Measurements from ENCODE around the gene ASAP2. TPM values are rescaled to one million over a fixed set of nuclear protein-coding genes. Genes with fewer than 3 reads are reported as not detected.

The ASAP2 gene
- total RNA-seq, 2 experiments from 2014 or later, result 0.16 TPM; not detected in 1

DNA sequence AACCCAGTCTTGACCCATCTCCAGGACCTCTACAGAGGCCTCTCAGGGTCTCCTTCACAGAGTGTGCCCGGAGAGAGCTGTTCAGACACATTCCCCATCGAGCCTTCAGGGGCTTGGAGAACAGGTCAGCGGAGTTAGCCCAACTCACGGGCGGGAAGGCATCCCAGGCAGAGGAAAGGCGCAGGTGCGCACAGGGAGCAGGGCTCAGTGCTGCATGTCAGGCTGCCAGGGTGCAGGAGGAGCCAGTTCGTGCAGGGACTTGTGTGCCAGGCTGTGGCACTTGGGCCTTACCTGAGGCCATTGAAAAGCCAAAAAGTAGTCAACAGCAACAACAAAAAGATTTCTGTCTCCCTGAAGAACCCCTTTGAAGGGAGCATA lies 112.7 kb downstream of the ASAP2 start:
- H3K4me3 ChIP-seq (ENCODE audit: low read length), result no peak overlapping the region
- peaks cover 0 to 4% of the 10 kb centered on the region in 2 experiments for H3K27me3 ChIP-seq (ENCODE audit: control insufficient read depth in 1 of 2, insufficient read depth in 2 of 2, low read length in 2 of 2)
- POLR2A ChIA-PET, result no interaction called here
- no peak for DNase-seq
- intact Hi-C loops (cut with DNase I, micrococcal nuclease), result no loop called here
- no peak overlapping the region for H3K27ac ChIP-seq (ENCODE audit: low read depth in 1 of 2, low read length in 2 of 2)
- H3K27ac Mint-ChIP-seq, result no peak overlapping the region
- no peaks in the 10 kb centered on the region for H3K9me3 Mint-ChIP-seq
- ATAC-seq (ENCODE audit: poor library complexity), result no peak
- H3K4me1 Mint-ChIP-seq (ENCODE audit: low read depth), result no peaks in the 10 kb centered on the region
- no peak overlapping the region for H3K4me3 Mint-ChIP-seq
- no peaks in the 10 kb centered on the region for H3K36me3 ChIP-seq (ENCODE audit: insufficient read depth, low read length)
- TF ChIP-seq, protein P1, sequence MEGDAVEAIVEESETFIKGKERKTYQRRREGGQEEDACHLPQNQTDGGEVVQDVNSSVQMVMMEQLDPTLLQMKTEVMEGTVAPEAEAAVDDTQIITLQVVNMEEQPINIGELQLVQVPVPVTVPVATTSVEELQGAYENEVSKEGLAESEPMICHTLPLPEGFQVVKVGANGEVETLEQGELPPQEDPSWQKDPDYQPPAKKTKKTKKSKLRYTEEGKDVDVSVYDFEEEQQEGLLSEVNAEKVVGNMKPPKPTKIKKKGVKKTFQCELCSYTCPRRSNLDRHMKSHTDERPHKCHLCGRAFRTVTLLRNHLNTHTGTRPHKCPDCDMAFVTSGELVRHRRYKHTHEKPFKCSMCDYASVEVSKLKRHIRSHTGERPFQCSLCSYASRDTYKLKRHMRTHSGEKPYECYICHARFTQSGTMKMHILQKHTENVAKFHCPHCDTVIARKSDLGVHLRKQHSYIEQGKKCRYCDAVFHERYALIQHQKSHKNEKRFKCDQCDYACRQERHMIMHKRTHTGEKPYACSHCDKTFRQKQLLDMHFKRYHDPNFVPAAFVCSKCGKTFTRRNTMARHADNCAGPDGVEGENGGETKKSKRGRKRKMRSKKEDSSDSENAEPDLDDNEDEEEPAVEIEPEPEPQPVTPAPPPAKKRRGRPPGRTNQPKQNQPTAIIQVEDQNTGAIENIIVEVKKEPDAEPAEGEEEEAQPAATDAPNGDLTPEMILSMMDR (IDR thresholded peaks at IDR 0.05), result no peak
- CTCF ChIA-PET, result no interaction called here
- no peaks in the 10 kb centered on the region for H3K36me3 Mint-ChIP-seq (ENCODE audit: low read depth)
- H3K4me1 ChIP-seq (ENCODE audit: insufficient read depth, low read length), result no peaks in the 10 kb centered on the region
- no peaks in the 10 kb centered on the region for H3K9me3 ChIP-seq (ENCODE audit: control insufficient read depth in 1 of 2, insufficient read depth in 1 of 2, low read length in 2 of 2)
- no peaks in the 10 kb centered on the region for H3K27me3 Mint-ChIP-seq

DNA sequence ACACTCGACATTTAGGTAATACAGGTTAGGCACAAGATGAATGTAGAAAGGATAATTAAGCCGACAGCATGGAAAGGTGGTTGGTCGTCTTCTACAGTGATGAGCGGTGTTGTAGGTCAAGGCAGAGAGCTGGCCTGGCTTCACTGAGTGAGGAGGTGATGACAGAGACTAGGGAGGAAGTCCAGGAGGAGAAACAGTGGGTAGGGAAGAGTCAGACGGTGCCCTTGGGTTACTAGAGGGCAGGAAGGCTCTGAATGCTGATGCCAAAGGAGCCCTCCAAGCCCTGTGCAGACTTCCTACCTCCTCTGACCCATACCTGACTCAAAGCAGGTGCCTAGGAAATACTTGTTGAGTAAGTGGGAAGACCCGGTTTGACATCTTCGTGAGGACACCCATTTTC lies 116.0 kb downstream of the ASAP2 start:
- Histone ChIP-seq H3K27me3 (ENCODE audit: control insufficient read depth in 1 of 2, insufficient read depth in 2 of 2, low read length in 2 of 2) (peaks cover 0 to 6% of the 10 kb centered on the region in 2 experiments), H3K27ac (ENCODE audit: low read depth in 1 of 2, low read length in 2 of 2) (no peak overlapping the region), H3K36me3 (ENCODE audit: insufficient read depth, low read length) (no peaks in the 10 kb centered on the region), H3K4me3 (ENCODE audit: low read length) (no peak overlapping the region), H3K9me3 (ENCODE audit: control insufficient read depth in 1 of 2, insufficient read depth in 1 of 2, low read length in 2 of 2) (no peaks in the 10 kb centered on the region), H3K4me1 (ENCODE audit: insufficient read depth, low read length) (no peaks in the 10 kb centered on the region)
- H3K27ac Mint-ChIP-seq, result no peak overlapping the region
- no peaks in the 10 kb centered on the region for H3K9me3 Mint-ChIP-seq
- ATAC-seq (ENCODE audit: poor library complexity), result no peak
- no peaks in the 10 kb centered on the region for H3K36me3 Mint-ChIP-seq (ENCODE audit: low read depth)
- no peak overlapping the region for H3K4me3 Mint-ChIP-seq
- CTCF ChIA-PET, result no interaction called here
- no peaks in the 10 kb centered on the region for H3K27me3 Mint-ChIP-seq
- H3K4me1 Mint-ChIP-seq (ENCODE audit: low read depth), result no peaks in the 10 kb centered on the region
- intact Hi-C loops (cut with DNase I, micrococcal nuclease), result no loop called here
- TF ChIP-seq, protein P1 (IDR thresholded peaks at IDR 0.05), result no peak
- no peak for DNase-seq
- POLR2A ChIA-PET, result no interaction called here

DNA sequence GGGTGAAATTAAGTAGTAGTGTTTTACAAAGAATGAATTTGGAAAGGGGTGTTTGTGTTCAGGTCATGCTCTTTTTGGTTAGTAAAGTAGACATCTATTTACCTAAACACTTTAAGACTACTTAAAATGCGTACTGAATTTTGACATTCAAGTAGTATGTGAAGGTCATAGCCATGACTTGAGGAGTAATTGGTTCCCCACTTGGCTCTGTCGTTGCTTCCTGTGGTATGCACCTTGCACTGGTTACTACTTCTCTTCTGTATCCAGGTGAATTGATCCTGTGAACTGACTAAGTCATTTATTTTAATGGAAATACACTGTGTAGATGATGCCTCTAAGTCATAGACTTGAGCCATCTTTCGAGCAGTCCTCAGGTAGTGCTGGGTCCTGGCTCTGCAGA lies 118.8 kb downstream of the ASAP2 start:
- no peaks in the 10 kb centered on the region for H3K36me3 ChIP-seq (ENCODE audit: insufficient read depth, low read length)
- no peaks in the 10 kb centered on the region for H3K4me1 ChIP-seq (ENCODE audit: insufficient read depth, low read length)
- Mint-ChIP-seq H3K36me3 (ENCODE audit: low read depth) (no peaks in the 10 kb centered on the region), H3K9me3 (no peaks in the 10 kb centered on the region), H3K27ac (no peak overlapping the region), H3K4me3 (no peak overlapping the region), H3K27me3 (peaks cover 4% of the 10 kb centered on the region), H3K4me1 (ENCODE audit: low read depth) (no peaks in the 10 kb centered on the region)
- ChIA-PET CTCF (no interaction called here), POLR2A (no interaction called here)
- no peak for DNase-seq
- TF ChIP-seq, protein P1 (IDR thresholded peaks at IDR 0.05), result no peak
- no peaks in the 10 kb centered on the region for H3K9me3 ChIP-seq (ENCODE audit: control insufficient read depth in 1 of 2, insufficient read depth in 1 of 2, low read length in 2 of 2)
- intact Hi-C loops (cut with DNase I, micrococcal nuclease), result no loop called here
- H3K27me3 ChIP-seq (ENCODE audit: control insufficient read depth in 1 of 2, insufficient read depth in 2 of 2, low read length in 2 of 2), result peaks cover 2 to 7% of the 10 kb centered on the region in 2 experiments
- ATAC-seq (ENCODE audit: poor library complexity), result no peak
- H3K4me3 ChIP-seq (ENCODE audit: low read length), result no peak overlapping the region
- no peak overlapping the region for H3K27ac ChIP-seq (ENCODE audit: low read depth in 1 of 2, low read length in 2 of 2)
